Stimulated activated CD8-positive, alpha-beta memory T cell treated with anti-CD3 and anti-CD28 coated beads, Interleukin-12 subunit alpha, Interleukin-12 subunit beta, amount 100 ng/mL, for 24 hours (primary cell): Measurements from ENCODE around the gene TMEM51.
"Not testable (repeated sequence)": the region's sequence is repeated elsewhere in the genome, so short reads cannot be mapped to it uniquely, and the experiment has no call there.

Source experiments
- DNase-seq: peaks from one replicate; pipeline ENCODE4 v3.0.0-alpha.2; 2020; ENCODE audit errors: extremely low read depth

Gene TMEM51

GRCh38 chr1:15128077-15128476, 25.5 kb upstream of the TMEM51 start:
- DNase-seq, result no peak

GRCh38 chr1:15128520-15129313, 24.8 kb upstream of the TMEM51 start:
- DNase-seq, result peak; percentile 17

GRCh38 chr1:15129944-15130343, 23.6 kb upstream of the TMEM51 start:
- DNase-seq, result no peak

- DNase-seq, result no peak
Measured at GRCh38 chr1:15130607-15131006, 22.9 kb upstream of the TMEM51 start.

GRCh38 chr1:15132965-15133364, 20.6 kb upstream of the TMEM51 start:
- no peak for DNase-seq

GRCh38 chr1:15134285-15134684, 19.3 kb upstream of the TMEM51 start:
- DNase-seq, result no peak

GRCh38 chr1:15135604-15136003, 17.9 kb upstream of the TMEM51 start:
- not testable (repeated sequence) for DNase-seq

GRCh38 chr1:15137809-15138208, 15.7 kb upstream of the TMEM51 start:
- DNase-seq, result no peak

GRCh38 chr1:15139654-15140350, 13.7 kb upstream of the TMEM51 start:
- no peak for DNase-seq

- no peak for DNase-seq
Measured at GRCh38 chr1:15141935-15142539, 11.5 kb upstream of the TMEM51 start.

- DNase-seq, result no peak
Measured at GRCh38 chr1:15145327-15145726, 8.2 kb upstream of the TMEM51 start.

GRCh38 chr1:15146142-15146680, 7.3 kb upstream of the TMEM51 start:
- DNase-seq, result no peak

- DNase-seq, result no peak
Measured at GRCh38 chr1:15146971-15147376, 6.6 kb upstream of the TMEM51 start.

- no peak for DNase-seq
Measured at GRCh38 chr1:15148004-15148403, 5.5 kb upstream of the TMEM51 start.

- no peak for DNase-seq
Measured at GRCh38 chr1:15148475-15148874, 5.1 kb upstream of the TMEM51 start.

- DNase-seq, result no peak
Measured at GRCh38 chr1:15148941-15149340, 4.6 kb upstream of the TMEM51 start.

GRCh38 chr1:15150376-15150775, 3.2 kb upstream of the TMEM51 start:
- DNase-seq, result no peak

GRCh38 chr1:15151377-15151806, 2.2 kb upstream of the TMEM51 start:
- no peak for DNase-seq

- DNase-seq, result no peak
Measured at GRCh38 chr1:15151871-15152270, 1.7 kb upstream of the TMEM51 start.

- no peak for DNase-seq
Measured at GRCh38 chr1:15152318-15153183, 996 bp upstream of the TMEM51 start.

- DNase-seq, result no peak
Measured at GRCh38 chr1:15153842-15154479, 414 bp downstream of the TMEM51 start.
